Lung (tissue), 12 donors: ENCODE data around the gene SMIM10L2A. TPM values are rescaled to one million over a fixed set of nuclear protein-coding genes. Genes with fewer than 3 reads are reported as not detected.

Experiments
- ATAC-seq: fragments of 200-7000 bp; cut with Tn5 transposase; one replicate; pipeline ENCODE4 v1.9.1; 2020; ENCODE audit warnings: moderate number of reproducible peaks; ENCODE audit not compliant: insufficient read depth, low FRiP score
- DNase-seq, 3 donors: peaks; one replicate each; pipeline ENCODE4 v3.0.0-alpha.2; 2013 to 2017
- H3K27ac ChIP-seq, 2 donors: one replicate each; pipeline ENCODE4 v1.5.1; 2013; ENCODE audit warnings: mild to moderate bottlenecking in 2 of 2, moderate library complexity in 2 of 2, control low read depth in 1 of 2, inconsistent platforms in 1 of 2, low read depth in 1 of 2, low read length in 1 of 2
- H3K27me3 ChIP-seq, 3 donors: one replicate each; pipeline ENCODE4 v1.5.1; 2013; ENCODE audit warnings: low read length in 2 of 3; ENCODE audit not compliant: control insufficient read depth in 3 of 3, insufficient read depth in 3 of 3
- H3K36me3 ChIP-seq, 4 donors: one replicate each; pipeline ENCODE4 v1.5.1; 2013; ENCODE audit warnings: low read length in 4 of 4, mild to moderate bottlenecking in 1 of 4, moderate library complexity in 1 of 4; ENCODE audit not compliant: control insufficient read depth in 4 of 4, insufficient read depth in 4 of 4
- H3K4me1 ChIP-seq, 5 donors: one replicate each; pipeline ENCODE4 v1.5.1; 2013; ENCODE audit warnings: low read length in 5 of 5, mild to moderate bottlenecking in 2 of 5, moderate library complexity in 1 of 5; ENCODE audit not compliant: control insufficient read depth in 5 of 5, insufficient read depth in 5 of 5
- H3K4me3 ChIP-seq: one replicate; pipeline ENCODE4 v1.5.1; 2013; ENCODE audit warnings: mild to moderate bottlenecking, control low read depth, moderate library complexity
- H3K9ac ChIP-seq, 2 donors: one replicate each; pipeline ENCODE4 v1.5.1; 2013; ENCODE audit warnings: low read length in 2 of 2, control low read depth in 1 of 2; ENCODE audit not compliant: insufficient read depth in 1 of 2
- H3K9me3 ChIP-seq, 4 donors: one replicate each; pipeline ENCODE4 v1.5.1; 2013; ENCODE audit warnings: low read length in 3 of 4, mild to moderate bottlenecking in 1 of 4, moderate library complexity in 1 of 4; ENCODE audit not compliant: control insufficient read depth in 4 of 4, insufficient read depth in 3 of 4
- CTCF ChIP-seq: IDR thresholded peaks from 2 replicates; pipeline ENCODE4 v1.5.1; 2012; ENCODE audit warnings: mild to moderate bottlenecking; ENCODE audit errors: control extremely low read depth, extremely low read depth
- WGBS, 2 donors: extraction: QIAGEN DNeasy Blood & Tissue Kit; methylation state at CpG; one replicate each; pipeline ENCODE4 v1.1.7; 2013; 5-methylcytosine and 5-hydroxymethylcytosine counted together
- polyA plus RNA-seq, 2 donors: library from polyadenylated mRNA; stranded (reverse); fragments of 200-250 nt; gene quantifications; one replicate each; pipeline ENCODE4 v1.2.1, GENCODE V29; 2013
- total RNA-seq, 2 donors: library from RNA; depleted of rRNA in 1 of 2; stranded (reverse); fragments of >200 nt in 1 of 2; gene quantifications; one replicate each; pipeline ENCODE4 v1.2.1, GENCODE V29; 2014 to 2021
- donor health status: control.
- donor health status: control.
- donor health status: Bipolar disorder and iron deficiency.
- donor health status: healthy.
- donor health status: DM: yes; HTN: yes; CAD: no.

Gene SMIM10L2A
- total and polyA plus RNA-seq, 4 donors: 0.48 to 2.4 (median 1.6) TPM

- no peaks in the 10 kb centered on the region for H3K9me3 ChIP-seq
- no peak for ATAC-seq
- H3K4me1 ChIP-seq: no peaks in the 10 kb centered on the region
- DNase-seq: no peak
- H3K9ac ChIP-seq: no peak overlapping the region
- 59 to 74% methylated on average over 2 of the region's 2 CpGs for WGBS, 2 donors
- H3K27me3 ChIP-seq: peaks cover 0 to 10% (median 0%) of the 10 kb centered on the region in 3 donors
- H3K27ac ChIP-seq: no peak overlapping the region
- TF ChIP-seq CTCF: no peak
- no peak overlapping the region for H3K4me3 ChIP-seq
- H3K36me3 ChIP-seq: no peaks in the 10 kb centered on the region
These were observed 38.5 kb upstream of the SMIM10L2A start for GRCh38 chrX:135383249-135383648.

GRCh38 chrX:135384161-135384836, 37.4 kb upstream of the SMIM10L2A start:
- WGBS, 2 donors: 56 to 69% methylated on average over 6 of the region's 6 CpGs
- Histone ChIP-seq H3K4me1 (no peaks in the 10 kb centered on the region), H3K9me3 (no peaks in the 10 kb centered on the region), H3K36me3 (no peaks in the 10 kb centered on the region), H3K27me3 (peaks cover 0 to 10% (median 0%) of the 10 kb centered on the region in 3 donors), H3K27ac (no peak overlapping the region), H3K9ac (no peak overlapping the region), H3K4me3 (no peak overlapping the region)
- DNase-seq (no peak), ATAC-seq (no peak)
- TF ChIP-seq CTCF: no peak

GRCh38 chrX:135388841-135389240, 32.9 kb upstream of the SMIM10L2A start:
- no peaks in the 10 kb centered on the region for H3K36me3 ChIP-seq
- H3K27ac ChIP-seq: no peak overlapping the region
- peaks cover 0 to 3% (median 2%) of the 10 kb centered on the region in 3 donors for H3K27me3 ChIP-seq
- ATAC-seq (no peak), DNase-seq (no peak)
- no peak for TF ChIP-seq CTCF
- H3K9ac ChIP-seq: no peak overlapping the region
- no peaks in the 10 kb centered on the region for H3K4me1 ChIP-seq
- H3K4me3 ChIP-seq: no peak overlapping the region
- H3K9me3 ChIP-seq: no peaks in the 10 kb centered on the region
- 69 to 96% methylated on average over 2 of the region's 2 CpGs for WGBS, 2 donors

GRCh38 chrX:135389243-135389642, 32.5 kb upstream of the SMIM10L2A start:
- H3K36me3 ChIP-seq: no peaks in the 10 kb centered on the region
- H3K4me3 ChIP-seq: no peak overlapping the region
- 65 to 69% methylated on average over 1 of the region's 1 CpG for WGBS, 2 donors
- TF ChIP-seq CTCF: no peak
- peaks cover 0 to 2% (median 0%) of the 10 kb centered on the region in 3 donors for H3K27me3 ChIP-seq
- H3K9me3 ChIP-seq: no peaks in the 10 kb centered on the region
- DNase-seq (no peak), ATAC-seq (no peak)
- H3K4me1 ChIP-seq: no peaks in the 10 kb centered on the region
- no peak overlapping the region for H3K9ac ChIP-seq
- H3K27ac ChIP-seq: no peak overlapping the region
